Loucy (cell line): ENCODE results near the gene CDC42BPA.

Experiments used
- EZH2phosphoT487 ChIP-seq: fragments of 200-600 bp; IDR thresholded peaks from 2 replicates; pipeline ENCODE4 v1.6.1; 2018; ENCODE audit warnings: antibody characterized with exemption, mild to moderate bottlenecking, moderate library complexity, borderline replicate concordance
- TF ChIP-seq, protein P1 (sequence below): fragments of 200-600 bp; sonication (generic); conservative IDR thresholded peaks from 2 replicates; pipeline ENCODE4 v1.5.1; 2014; ENCODE audit warnings: mild to moderate bottlenecking, antibody characterized with exemption, low read length

GRCh38 chr1:226987179-226987536 is 331.1 kb downstream of the CDC42BPA start:
- TF ChIP-seq, protein P1, sequence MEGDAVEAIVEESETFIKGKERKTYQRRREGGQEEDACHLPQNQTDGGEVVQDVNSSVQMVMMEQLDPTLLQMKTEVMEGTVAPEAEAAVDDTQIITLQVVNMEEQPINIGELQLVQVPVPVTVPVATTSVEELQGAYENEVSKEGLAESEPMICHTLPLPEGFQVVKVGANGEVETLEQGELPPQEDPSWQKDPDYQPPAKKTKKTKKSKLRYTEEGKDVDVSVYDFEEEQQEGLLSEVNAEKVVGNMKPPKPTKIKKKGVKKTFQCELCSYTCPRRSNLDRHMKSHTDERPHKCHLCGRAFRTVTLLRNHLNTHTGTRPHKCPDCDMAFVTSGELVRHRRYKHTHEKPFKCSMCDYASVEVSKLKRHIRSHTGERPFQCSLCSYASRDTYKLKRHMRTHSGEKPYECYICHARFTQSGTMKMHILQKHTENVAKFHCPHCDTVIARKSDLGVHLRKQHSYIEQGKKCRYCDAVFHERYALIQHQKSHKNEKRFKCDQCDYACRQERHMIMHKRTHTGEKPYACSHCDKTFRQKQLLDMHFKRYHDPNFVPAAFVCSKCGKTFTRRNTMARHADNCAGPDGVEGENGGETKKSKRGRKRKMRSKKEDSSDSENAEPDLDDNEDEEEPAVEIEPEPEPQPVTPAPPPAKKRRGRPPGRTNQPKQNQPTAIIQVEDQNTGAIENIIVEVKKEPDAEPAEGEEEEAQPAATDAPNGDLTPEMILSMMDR, result no peak
- no peak for TF ChIP-seq EZH2phosphoT487
